HEK293 (cell line): ENCODE results near the gene TINCR.
A peak's percentile ranks its signal among the peaks of the same experiment; 100 is the strongest.

Experiments
- CTCF ChIA-PET: fragments of 350-600 bp; formaldehyde crosslinking; extraction: SDS; loops from one replicate; lab custom pipeline; 2021; ENCODE audit warnings: antibody characterized with exemption; lab: Yijun Ruan, JAX
- POLR2A ChIA-PET: fragments of 300-600 bp; formaldehyde crosslinking; extraction: SDS; loops from one replicate; lab custom pipeline; 2020; ENCODE audit warnings: antibody characterized with exemption, inconsistent platforms; lab: Yijun Ruan, JAX
- H3K27ac ChIP-seq: fragments of 200-500 bp; sonication (Bioruptor generic); 2 replicates; pipeline ENCODE4 v1.5.1; 2014; ENCODE audit warnings: low read depth, low read length, control low read depth, inconsistent platforms; ENCODE audit errors: extremely low read depth
- H3K36me3 ChIP-seq, 2 experiments: fragments of 200-500 bp in 1 of 2; sonication (Bioruptor generic) in 1 of 2; 1 replicate in 1 of 2; 2 replicates in 1 of 2; pipeline ENCODE4 v1.5.1; 2014 to 2017; ENCODE audit warnings: inconsistent platforms in 2 of 2, low read length in 2 of 2; ENCODE audit not compliant: control insufficient read depth in 2 of 2, insufficient read depth in 1 of 2
- H3K4me1 ChIP-seq: fragments of 200-500 bp; sonication (Bioruptor generic); 2 replicates; pipeline ENCODE4 v1.5.1; 2014; ENCODE audit warnings: mild to moderate bottlenecking, low read length, inconsistent platforms; ENCODE audit not compliant: control insufficient read depth, insufficient read depth
- H3K4me3 ChIP-seq: 2 replicates; pipeline ENCODE4 v1.5.1; 2011; ENCODE audit warnings: low read depth, mild to moderate bottlenecking, control low read depth, low read length, moderate library complexity
- H3K9me3 ChIP-seq: fragments of 200-500 bp; sonication (Bioruptor generic); 2 replicates; pipeline ENCODE4 v1.5.1; 2014; ENCODE audit warnings: low read depth, low read length, inconsistent platforms; ENCODE audit not compliant: control insufficient read depth, insufficient read depth
- EGR2 ChIP-seq: fragments of 450-650 bp; formaldehyde crosslinking; IDR thresholded peaks from 2 replicates; pipeline ENCODE4 v1.5.1; 2016; ENCODE audit warnings: low read depth, missing biosample characterization, missing genetic modification characterization
- FEZF1 ChIP-seq: fragments of 450-650 bp; formaldehyde crosslinking; IDR thresholded peaks from 2 replicates; pipeline ENCODE4 v1.5.1; 2016; ENCODE audit warnings: missing biosample characterization, missing genetic modification characterization
- GLIS2 ChIP-seq: fragments of 450-650 bp; formaldehyde crosslinking; IDR thresholded peaks from 2 replicates; pipeline ENCODE4 v1.5.1; 2016; ENCODE audit warnings: missing biosample characterization, missing genetic modification characterization
- MEIS1 ChIP-seq: sonication (generic); formaldehyde crosslinking; IDR thresholded peaks from 2 replicates; pipeline ENCODE4 v1.8.1; 2022; ENCODE audit warnings: missing genetic modification reagents, mild to moderate bottlenecking, borderline replicate concordance
- OSR2 ChIP-seq: fragments of 450-650 bp; formaldehyde crosslinking; IDR thresholded peaks from 2 replicates; pipeline ENCODE4 v1.5.1; 2016; ENCODE audit warnings: missing biosample characterization, missing genetic modification characterization
- ZFHX2 ChIP-seq: fragments of 450-650 bp; formaldehyde crosslinking; conservative IDR thresholded peaks from 2 replicates; pipeline ENCODE4 v1.5.1; 2016; ENCODE audit warnings: missing biosample characterization, missing genetic modification characterization
- ZFP69B ChIP-seq: fragments of 450-650 bp; formaldehyde crosslinking; IDR thresholded peaks from 2 replicates; pipeline ENCODE4 v1.5.1; 2016; ENCODE audit warnings: missing biosample characterization, missing genetic modification characterization
- ZIC2 ChIP-seq: fragments of 450-650 bp; formaldehyde crosslinking; IDR thresholded peaks from 2 replicates; pipeline ENCODE4 v1.5.1; 2016; ENCODE audit warnings: missing biosample characterization, missing genetic modification characterization
- ZNF10 ChIP-seq: fragments of 450-650 bp; formaldehyde crosslinking; IDR thresholded peaks from 2 replicates; pipeline ENCODE4 v1.5.1; 2017; ENCODE audit warnings: missing biosample characterization, missing genetic modification characterization
- ZNF16 ChIP-seq: fragments of 450-650 bp; formaldehyde crosslinking; IDR thresholded peaks from 2 replicates; pipeline ENCODE4 v1.5.1; 2016; ENCODE audit warnings: low read depth, missing biosample characterization, missing genetic modification characterization
- ZNF335 ChIP-seq: fragments of 450-650 bp; formaldehyde crosslinking; conservative IDR thresholded peaks from 2 replicates; pipeline ENCODE4 v1.5.1; 2016; ENCODE audit warnings: missing biosample characterization, missing genetic modification characterization
- ZNF341 ChIP-seq: fragments of 450-650 bp; formaldehyde crosslinking; IDR thresholded peaks from 2 replicates; pipeline ENCODE4; 2016; ENCODE audit warnings: low read depth, missing biosample characterization, missing genetic modification characterization
- ZNF530 ChIP-seq: fragments of 450-650 bp; formaldehyde crosslinking; IDR thresholded peaks from 2 replicates; pipeline ENCODE4 v1.5.1; 2016; ENCODE audit warnings: low read depth, missing biosample characterization, missing genetic modification characterization
- ZNF558 ChIP-seq: fragments of 450-650 bp; formaldehyde crosslinking; IDR thresholded peaks from 2 replicates; pipeline ENCODE4 v1.5.1; 2016; ENCODE audit warnings: missing biosample characterization, missing genetic modification characterization
- ZNF600 ChIP-seq: fragments of 450-650 bp; formaldehyde crosslinking; IDR thresholded peaks from 2 replicates; pipeline ENCODE4 v1.5.1; 2016; ENCODE audit warnings: missing biosample characterization, missing genetic modification characterization
- ZNF76 ChIP-seq: fragments of 450-650 bp; formaldehyde crosslinking; IDR thresholded peaks from 2 replicates; pipeline ENCODE4; 2016; ENCODE audit warnings: low read depth, missing biosample characterization, missing genetic modification characterization, borderline replicate concordance
- TF ChIP-seq, protein P1 (sequence below): fragments of 450-650 bp; formaldehyde crosslinking; IDR thresholded peaks from 2 replicates; pipeline ENCODE4 v1.5.1; 2016; ENCODE audit warnings: missing biosample characterization, missing genetic modification characterization
- TF ChIP-seq, protein P2 (sequence below): fragments of 450-650 bp; formaldehyde crosslinking; conservative IDR thresholded peaks from 2 replicates; pipeline ENCODE4 v1.5.1; 2016; ENCODE audit warnings: low read depth, missing biosample characterization, missing genetic modification characterization
- TF ChIP-seq, protein P3 (sequence below): fragments of 450-650 bp; formaldehyde crosslinking; IDR thresholded peaks from 2 replicates; pipeline ENCODE4 v1.5.1; 2017; ENCODE audit warnings: missing biosample characterization, missing genetic modification characterization
- TF ChIP-seq, protein P4 (sequence below): fragments of 450-650 bp; formaldehyde crosslinking; IDR thresholded peaks from 2 replicates; pipeline ENCODE4 v1.5.1; 2016; ENCODE audit warnings: missing biosample characterization, missing genetic modification characterization

Gene TINCR

DNA sequence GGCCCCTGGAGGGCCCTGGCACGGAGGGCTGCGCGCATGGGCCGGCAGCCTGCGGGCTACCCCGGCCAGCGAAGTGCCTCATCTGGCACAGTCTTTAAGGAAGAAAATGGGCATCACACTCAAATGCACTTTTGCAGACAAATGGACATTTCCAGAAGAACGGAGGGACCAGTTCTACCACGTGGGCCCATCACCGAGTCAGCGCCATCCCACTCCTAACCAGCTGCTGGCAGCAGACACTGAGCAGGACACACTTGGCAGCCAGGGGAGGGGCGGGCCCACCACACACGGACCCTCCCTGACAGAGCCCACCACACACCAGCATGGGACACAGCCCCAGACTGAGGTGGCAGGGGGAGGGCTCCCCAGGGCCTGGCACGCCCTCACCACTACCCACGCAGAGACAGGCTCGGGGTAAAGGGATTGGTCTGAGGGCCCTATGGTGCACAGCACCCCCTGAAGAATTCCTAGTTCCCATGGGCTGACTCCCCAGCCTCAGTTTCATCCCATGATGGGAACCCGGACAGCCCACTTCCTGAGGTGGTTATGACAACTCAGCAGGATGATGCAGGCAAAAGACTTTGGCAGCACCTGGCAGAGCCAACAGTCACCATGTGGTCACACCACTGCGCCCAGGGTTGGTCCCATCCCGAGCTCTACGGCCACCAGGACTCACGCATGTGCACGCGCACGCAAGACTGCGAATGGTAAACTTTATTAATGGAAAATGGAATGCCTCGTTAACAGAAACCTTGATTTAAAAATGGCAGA lies 18.7 kb upstream of the TINCR start:
- Histone ChIP-seq H3K4me1 (no peaks in the 10 kb centered on the region), H3K4me3 (no peak overlapping the region), H3K27ac (no peak overlapping the region), H3K36me3 (peaks cover 3 to 77% of the 10 kb centered on the region in 2 experiments; a peak in 2 of 3 replicates), H3K9me3 (no peaks in the 10 kb centered on the region)
- ChIA-PET POLR2A (no interaction called here), CTCF (no interaction called here)
- TF ChIP-seq ZNF10 (tag by site-specific recombination), result peak; percentile 93
- TF ChIP-seq FEZF1 (tag by site-specific recombination), result no peak
- 0 out of 2 replicates have a peak, but pooled peaks have one; percentile 6 for TF ChIP-seq GLIS2 (tag by site-specific recombination)
- TF ChIP-seq ZNF16 (tag by site-specific recombination), result no peak
- no peak for TF ChIP-seq ZNF335 (tag by site-specific recombination)
- TF ChIP-seq ZFP69B, result peak; percentile 40; the same call in 1 of the 2 replicates
- TF ChIP-seq ZFHX2 (tag by site-specific recombination), result peak; percentile 17; the same call in 1 of the 2 replicates
- no peak for TF ChIP-seq ZNF76 (tag by site-specific recombination)
- TF ChIP-seq, protein P1, sequence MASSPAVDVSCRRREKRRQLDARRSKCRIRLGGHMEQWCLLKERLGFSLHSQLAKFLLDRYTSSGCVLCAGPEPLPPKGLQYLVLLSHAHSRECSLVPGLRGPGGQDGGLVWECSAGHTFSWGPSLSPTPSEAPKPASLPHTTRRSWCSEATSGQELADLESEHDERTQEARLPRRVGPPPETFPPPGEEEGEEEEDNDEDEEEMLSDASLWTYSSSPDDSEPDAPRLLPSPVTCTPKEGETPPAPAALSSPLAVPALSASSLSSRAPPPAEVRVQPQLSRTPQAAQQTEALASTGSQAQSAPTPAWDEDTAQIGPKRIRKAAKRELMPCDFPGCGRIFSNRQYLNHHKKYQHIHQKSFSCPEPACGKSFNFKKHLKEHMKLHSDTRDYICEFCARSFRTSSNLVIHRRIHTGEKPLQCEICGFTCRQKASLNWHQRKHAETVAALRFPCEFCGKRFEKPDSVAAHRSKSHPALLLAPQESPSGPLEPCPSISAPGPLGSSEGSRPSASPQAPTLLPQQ, result peak; percentile 66; the same call in 1 of the 2 replicates

DNA sequence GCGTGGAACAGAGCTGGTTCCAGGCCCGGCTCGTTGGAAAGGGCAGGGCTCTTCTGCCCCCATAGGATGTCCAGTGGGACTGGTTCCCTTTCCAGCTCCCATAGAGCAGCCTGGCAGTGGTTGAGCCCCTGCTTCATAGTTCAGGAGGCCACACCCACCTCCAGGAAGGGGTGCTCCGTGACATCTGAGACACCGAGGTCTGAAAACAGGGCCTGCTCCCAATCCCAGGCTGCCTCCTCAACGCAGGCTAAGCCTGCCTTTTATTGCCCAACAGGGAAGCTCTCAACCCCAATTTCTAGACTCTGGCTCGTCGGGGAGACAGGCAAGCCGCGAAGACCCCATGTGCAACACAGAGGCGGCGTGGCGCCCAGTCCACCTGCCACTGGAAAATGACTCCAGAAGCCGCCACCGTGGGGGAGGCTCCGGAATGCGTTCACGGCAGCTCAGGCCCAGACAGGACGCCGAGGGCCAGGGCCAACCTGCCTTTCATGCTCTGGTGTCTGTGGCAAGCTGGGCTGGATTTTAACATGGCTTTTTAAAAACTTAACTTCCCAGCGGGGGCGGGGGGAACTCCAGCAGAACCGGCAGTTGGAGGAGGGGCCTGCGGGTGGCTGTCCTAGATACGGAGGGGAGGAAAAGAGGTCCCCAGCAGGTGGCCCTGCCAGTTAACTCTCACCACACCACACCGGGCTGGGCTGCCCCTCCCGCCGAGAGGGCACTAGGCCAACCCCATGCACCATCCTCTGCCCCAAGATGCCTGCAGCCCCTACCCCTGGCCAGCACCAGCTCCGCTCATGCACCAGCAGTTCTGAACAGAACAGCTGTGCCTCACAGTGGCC lies 17.9 kb upstream of the TINCR start:
- Histone ChIP-seq H3K36me3 (peaks cover 3 to 71% of the 10 kb centered on the region in 2 experiments; a peak in 2 of 3 replicates), H3K4me3 (no peak overlapping the region), H3K9me3 (no peaks in the 10 kb centered on the region), H3K4me1 (no peaks in the 10 kb centered on the region), H3K27ac (no peak overlapping the region)
- CTCF ChIA-PET, result interaction anchor here (2.1 kb wide), 1 partner anchor 38 kb away, joined by 5 read pairs; no protein-coding TSS in a partner anchor
- POLR2A ChIA-PET, result no interaction called here
- TF ChIP-seq ZNF530 (tag by site-specific recombination) (no peak), ZNF341 (peak; percentile 96), ZIC2 (peak; percentile 93), OSR2 (peak; percentile 39; the same call in 1 of the 2 replicates), ZNF558 (tag by site-specific recombination) (no peak), GLIS2 (tag by site-specific recombination) (0 out of 2 replicates have a peak, but pooled peaks have one; percentile 11), EGR2 (tag by site-specific recombination) (0 out of 2 replicates have a peak, but pooled peaks have one; percentile 8), ZNF600 (tag by site-specific recombination) (peak; percentile 84), MEIS1 (CRISPR knock-in tag) (no peak), ZFHX2 (tag by site-specific recombination) (0 out of 2 replicates have a peak, but pooled peaks have one; percentile 5)
- TF ChIP-seq, protein P2, sequence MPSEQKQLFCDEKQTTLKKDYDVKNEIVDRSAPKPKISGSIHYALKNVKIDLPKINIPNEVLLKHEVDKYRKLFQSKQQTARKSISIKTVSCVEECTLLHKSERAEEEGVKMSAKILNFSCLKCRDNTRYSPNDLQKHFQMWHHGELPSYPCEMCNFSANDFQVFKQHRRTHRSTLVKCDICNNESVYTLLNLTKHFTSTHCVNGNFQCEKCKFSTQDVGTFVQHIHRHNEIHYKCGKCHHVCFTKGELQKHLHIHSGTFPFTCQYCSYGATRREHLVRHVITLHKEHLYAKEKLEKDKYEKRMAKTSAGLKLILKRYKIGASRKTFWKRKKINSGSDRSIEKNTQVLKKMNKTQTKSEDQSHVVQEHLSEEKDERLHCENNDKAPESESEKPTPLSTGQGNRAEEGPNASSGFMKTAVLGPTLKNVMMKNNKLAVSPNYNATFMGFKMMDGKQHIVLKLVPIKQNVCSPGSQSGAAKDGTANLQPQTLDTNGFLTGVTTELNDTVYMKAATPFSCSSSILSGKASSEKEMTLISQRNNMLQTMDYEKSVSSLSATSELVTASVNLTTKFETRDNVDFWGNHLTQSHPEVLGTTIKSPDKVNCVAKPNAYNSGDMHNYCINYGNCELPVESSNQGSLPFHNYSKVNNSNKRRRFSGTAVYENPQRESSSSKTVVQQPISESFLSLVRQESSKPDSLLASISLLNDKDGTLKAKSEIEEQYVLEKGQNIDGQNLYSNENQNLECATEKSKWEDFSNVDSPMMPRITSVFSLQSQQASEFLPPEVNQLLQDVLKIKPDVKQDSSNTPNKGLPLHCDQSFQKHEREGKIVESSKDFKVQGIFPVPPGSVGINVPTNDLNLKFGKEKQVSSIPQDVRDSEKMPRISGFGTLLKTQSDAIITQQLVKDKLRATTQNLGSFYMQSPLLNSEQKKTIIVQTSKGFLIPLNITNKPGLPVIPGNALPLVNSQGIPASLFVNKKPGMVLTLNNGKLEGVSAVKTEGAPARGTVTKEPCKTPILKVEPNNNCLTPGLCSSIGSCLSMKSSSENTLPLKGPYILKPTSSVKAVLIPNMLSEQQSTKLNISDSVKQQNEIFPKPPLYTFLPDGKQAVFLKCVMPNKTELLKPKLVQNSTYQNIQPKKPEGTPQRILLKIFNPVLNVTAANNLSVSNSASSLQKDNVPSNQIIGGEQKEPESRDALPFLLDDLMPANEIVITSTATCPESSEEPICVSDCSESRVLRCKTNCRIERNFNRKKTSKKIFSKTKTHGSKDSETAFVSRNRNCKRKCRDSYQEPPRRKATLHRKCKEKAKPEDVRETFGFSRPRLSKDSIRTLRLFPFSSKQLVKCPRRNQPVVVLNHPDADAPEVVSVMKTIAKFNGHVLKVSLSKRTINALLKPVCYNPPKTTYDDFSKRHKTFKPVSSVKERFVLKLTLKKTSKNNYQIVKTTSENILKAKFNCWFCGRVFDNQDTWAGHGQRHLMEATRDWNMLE (tag by site-specific recombination), result no peak
- TF ChIP-seq, protein P3, sequence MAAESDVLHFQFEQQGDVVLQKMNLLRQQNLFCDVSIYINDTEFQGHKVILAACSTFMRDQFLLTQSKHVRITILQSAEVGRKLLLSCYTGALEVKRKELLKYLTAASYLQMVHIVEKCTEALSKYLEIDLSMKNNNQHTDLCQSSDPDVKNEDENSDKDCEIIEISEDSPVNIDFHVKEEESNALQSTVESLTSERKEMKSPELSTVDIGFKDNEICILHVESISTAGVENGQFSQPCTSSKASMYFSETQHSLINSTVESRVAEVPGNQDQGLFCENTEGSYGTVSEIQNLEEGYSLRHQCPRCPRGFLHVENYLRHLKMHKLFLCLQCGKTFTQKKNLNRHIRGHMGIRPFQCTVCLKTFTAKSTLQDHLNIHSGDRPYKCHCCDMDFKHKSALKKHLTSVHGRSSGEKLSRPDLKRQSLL (tag by site-specific recombination), result peak; percentile 67; the same call in 1 of the 2 replicates
- TF ChIP-seq, protein P4, sequence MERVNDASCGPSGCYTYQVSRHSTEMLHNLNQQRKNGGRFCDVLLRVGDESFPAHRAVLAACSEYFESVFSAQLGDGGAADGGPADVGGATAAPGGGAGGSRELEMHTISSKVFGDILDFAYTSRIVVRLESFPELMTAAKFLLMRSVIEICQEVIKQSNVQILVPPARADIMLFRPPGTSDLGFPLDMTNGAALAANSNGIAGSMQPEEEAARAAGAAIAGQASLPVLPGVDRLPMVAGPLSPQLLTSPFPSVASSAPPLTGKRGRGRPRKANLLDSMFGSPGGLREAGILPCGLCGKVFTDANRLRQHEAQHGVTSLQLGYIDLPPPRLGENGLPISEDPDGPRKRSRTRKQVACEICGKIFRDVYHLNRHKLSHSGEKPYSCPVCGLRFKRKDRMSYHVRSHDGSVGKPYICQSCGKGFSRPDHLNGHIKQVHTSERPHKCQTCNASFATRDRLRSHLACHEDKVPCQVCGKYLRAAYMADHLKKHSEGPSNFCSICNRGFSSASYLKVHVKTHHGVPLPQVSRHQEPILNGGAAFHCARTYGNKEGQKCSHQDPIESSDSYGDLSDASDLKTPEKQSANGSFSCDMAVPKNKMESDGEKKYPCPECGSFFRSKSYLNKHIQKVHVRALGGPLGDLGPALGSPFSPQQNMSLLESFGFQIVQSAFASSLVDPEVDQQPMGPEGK (tag by site-specific recombination), result 0 out of 2 replicates have a peak, but pooled peaks have one; percentile 16
